Measurements from ENCODE around the gene TTLL11. TPM values are rescaled to one million over a fixed set of nuclear protein-coding genes. Genes with fewer than 3 reads are reported as not detected.

TTLL11 gene
- total RNA-seq, 4 donors from 2014 or later = 15.1 to 42.6 (median 29.1) TPM

DNA sequence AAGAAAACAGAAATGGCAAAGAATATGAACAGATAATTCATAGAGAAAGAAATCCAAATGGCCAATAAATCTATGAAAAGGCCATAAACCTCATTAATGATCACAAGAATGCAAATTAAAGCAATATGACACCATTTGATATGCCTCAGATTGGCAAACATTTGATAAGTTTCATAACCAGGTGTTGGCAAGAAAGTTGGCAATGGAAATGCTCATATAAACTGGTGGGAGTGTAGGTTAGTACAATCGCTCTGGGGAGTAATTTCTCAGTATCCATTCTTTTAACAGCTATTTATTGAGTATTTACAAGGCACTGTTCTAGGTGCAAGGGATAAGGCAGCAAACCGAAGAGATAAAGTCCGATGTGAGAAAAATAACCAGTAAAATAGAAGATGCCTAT, 154.5 kb downstream of the TTLL11 start:
- ATAC-seq = no peak
- Histone ChIP-seq H3K4me3 (no peak overlapping the region), H3K27ac (no peak overlapping the region), H3K9me3 (no peaks in the 10 kb centered on the region), H3K27me3 (no peaks in the 10 kb centered on the region), H3K36me3 (peaks cover 0 to 18% of the 10 kb centered on the region in 2 donors), H3K4me1 (no peaks in the 10 kb centered on the region)
- TF ChIP-seq EP300 (IDR thresholded peaks at IDR 0.05) = no peak
- 92 to 97% methylated on average over 3 of the region's 3 CpGs for WGBS, 2 donors (ENCODE audit: low coverage in 1 of 2)

DNA sequence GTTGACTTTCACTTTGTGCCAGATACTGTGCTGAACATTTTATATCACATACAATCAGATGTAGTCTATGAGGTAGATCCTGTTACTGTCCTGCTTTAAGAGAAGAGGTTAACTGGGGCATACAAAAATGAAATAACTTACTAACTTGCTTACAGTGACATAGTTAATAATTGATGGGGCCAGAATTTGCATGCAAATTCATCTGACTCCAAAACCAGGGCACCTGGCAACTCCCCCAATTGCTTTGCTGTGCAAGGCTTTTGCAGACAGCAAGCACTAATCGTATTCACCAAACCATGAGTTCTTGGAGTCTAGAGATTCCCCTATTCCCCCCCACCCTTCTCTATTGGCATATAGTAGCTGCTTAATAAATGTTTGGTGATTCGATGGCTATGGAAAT, 155.9 kb downstream of the TTLL11 start:
- WGBS, 2 donors (ENCODE audit: low coverage in 1 of 2) = 78 to 86% methylated on average over 1 to 2 of the region's 2 CpGs
- no peaks in the 10 kb centered on the region for H3K9me3 ChIP-seq
- ATAC-seq = no peak

DNA sequence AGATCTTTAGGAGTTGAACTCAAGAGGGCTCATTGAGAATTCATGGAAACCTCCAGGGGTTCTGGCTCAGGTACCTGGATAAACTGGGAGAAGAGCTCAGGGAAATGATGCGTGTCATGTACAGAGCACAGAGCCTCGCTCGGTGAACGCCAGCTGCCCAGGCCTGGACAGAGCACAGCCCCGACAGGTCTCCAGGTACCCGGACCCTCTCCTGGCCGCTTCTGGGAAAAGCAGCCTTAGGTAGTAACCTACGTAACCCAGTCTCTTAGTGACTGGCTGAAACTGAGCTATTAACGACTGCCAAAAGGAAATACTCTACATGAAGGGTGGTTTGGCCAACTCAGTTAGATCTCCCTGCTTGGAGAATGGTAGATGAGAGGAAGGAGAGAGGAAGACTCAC, 157.4 kb downstream of the TTLL11 start:
- ATAC-seq = no peak
- no peak overlapping the region for H3K4me3 ChIP-seq
- WGBS, 2 donors (ENCODE audit: low coverage in 1 of 2) = 82 to 100% methylated on average over 2 to 3 of the region's 9 CpGs

More for the DNA sequence above, 155.9 kb downstream of the TTLL11 start:
- TF ChIP-seq, protein P1, sequence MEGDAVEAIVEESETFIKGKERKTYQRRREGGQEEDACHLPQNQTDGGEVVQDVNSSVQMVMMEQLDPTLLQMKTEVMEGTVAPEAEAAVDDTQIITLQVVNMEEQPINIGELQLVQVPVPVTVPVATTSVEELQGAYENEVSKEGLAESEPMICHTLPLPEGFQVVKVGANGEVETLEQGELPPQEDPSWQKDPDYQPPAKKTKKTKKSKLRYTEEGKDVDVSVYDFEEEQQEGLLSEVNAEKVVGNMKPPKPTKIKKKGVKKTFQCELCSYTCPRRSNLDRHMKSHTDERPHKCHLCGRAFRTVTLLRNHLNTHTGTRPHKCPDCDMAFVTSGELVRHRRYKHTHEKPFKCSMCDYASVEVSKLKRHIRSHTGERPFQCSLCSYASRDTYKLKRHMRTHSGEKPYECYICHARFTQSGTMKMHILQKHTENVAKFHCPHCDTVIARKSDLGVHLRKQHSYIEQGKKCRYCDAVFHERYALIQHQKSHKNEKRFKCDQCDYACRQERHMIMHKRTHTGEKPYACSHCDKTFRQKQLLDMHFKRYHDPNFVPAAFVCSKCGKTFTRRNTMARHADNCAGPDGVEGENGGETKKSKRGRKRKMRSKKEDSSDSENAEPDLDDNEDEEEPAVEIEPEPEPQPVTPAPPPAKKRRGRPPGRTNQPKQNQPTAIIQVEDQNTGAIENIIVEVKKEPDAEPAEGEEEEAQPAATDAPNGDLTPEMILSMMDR (IDR thresholded peaks at IDR 0.05) = no peak
- TF ChIP-seq POLR2AphosphoS5 (IDR thresholded peaks at IDR 0.05) (no peak), POLR2A (IDR thresholded peaks at IDR 0.05) (no peak), EP300 (IDR thresholded peaks at IDR 0.05) (no peak)
- H3K4me1 ChIP-seq = no peaks in the 10 kb centered on the region
- H3K27me3 ChIP-seq = no peaks in the 10 kb centered on the region
- H3K36me3 ChIP-seq = peaks cover 0 to 10% of the 10 kb centered on the region in 2 donors
- H3K27ac ChIP-seq = no peak overlapping the region
- no peak overlapping the region for H3K4me3 ChIP-seq

DNA sequence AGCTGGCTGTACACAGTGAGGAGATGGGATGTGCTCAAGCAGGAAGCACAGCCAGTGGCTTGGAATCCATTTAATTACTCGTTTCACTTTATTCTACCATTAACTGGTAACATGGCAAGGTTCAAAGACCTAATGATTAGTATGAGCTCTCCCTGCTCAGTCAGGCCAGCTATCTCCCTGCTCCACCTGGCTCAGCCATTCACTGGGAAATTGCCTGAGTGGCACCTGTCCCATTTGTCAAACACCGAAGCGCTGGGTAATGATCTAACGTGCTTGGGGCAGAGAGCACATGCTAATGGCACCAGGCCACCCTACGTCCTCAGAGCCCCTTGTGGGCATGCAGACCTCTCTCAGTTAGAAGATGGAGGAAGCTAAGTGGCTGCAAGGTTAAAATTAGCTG, 162.2 kb downstream of the TTLL11 start:
- H3K9me3 ChIP-seq = no peaks in the 10 kb centered on the region
- H3K36me3 ChIP-seq = peaks cover 0 to 24% of the 10 kb centered on the region in 2 donors
- WGBS, 2 donors (ENCODE audit: low coverage in 1 of 2) = 69 to 83% methylated on average over 1 to 2 of the region's 5 CpGs
- H3K27me3 ChIP-seq = no peaks in the 10 kb centered on the region
- H3K4me3 ChIP-seq = no peak overlapping the region
- no peak for TF ChIP-seq EP300 (IDR thresholded peaks at IDR 0.05)
- no peak for TF ChIP-seq POLR2A (IDR thresholded peaks at IDR 0.05)
- TF ChIP-seq, protein P1 (IDR thresholded peaks at IDR 0.05) = no peak
- no peak for TF ChIP-seq POLR2AphosphoS5 (IDR thresholded peaks at IDR 0.05)
- no peak for ATAC-seq
- H3K4me1 ChIP-seq = no peaks in the 10 kb centered on the region
- H3K27ac ChIP-seq = no peak overlapping the region

More for the DNA sequence above, 157.4 kb downstream of the TTLL11 start:
- Histone ChIP-seq H3K27me3 (no peaks in the 10 kb centered on the region), H3K9me3 (no peaks in the 10 kb centered on the region), H3K36me3 (peaks cover 0 to 10% of the 10 kb centered on the region in 2 donors), H3K4me1 (no peaks in the 10 kb centered on the region), H3K27ac (no peak overlapping the region)
- TF ChIP-seq EP300 (IDR thresholded peaks at IDR 0.05) = no peak
- TF ChIP-seq, protein P1 (IDR thresholded peaks at IDR 0.05) = no peak
- TF ChIP-seq POLR2AphosphoS5 (IDR thresholded peaks at IDR 0.05) = no peak
- no peak for TF ChIP-seq POLR2A (IDR thresholded peaks at IDR 0.05)

DNA sequence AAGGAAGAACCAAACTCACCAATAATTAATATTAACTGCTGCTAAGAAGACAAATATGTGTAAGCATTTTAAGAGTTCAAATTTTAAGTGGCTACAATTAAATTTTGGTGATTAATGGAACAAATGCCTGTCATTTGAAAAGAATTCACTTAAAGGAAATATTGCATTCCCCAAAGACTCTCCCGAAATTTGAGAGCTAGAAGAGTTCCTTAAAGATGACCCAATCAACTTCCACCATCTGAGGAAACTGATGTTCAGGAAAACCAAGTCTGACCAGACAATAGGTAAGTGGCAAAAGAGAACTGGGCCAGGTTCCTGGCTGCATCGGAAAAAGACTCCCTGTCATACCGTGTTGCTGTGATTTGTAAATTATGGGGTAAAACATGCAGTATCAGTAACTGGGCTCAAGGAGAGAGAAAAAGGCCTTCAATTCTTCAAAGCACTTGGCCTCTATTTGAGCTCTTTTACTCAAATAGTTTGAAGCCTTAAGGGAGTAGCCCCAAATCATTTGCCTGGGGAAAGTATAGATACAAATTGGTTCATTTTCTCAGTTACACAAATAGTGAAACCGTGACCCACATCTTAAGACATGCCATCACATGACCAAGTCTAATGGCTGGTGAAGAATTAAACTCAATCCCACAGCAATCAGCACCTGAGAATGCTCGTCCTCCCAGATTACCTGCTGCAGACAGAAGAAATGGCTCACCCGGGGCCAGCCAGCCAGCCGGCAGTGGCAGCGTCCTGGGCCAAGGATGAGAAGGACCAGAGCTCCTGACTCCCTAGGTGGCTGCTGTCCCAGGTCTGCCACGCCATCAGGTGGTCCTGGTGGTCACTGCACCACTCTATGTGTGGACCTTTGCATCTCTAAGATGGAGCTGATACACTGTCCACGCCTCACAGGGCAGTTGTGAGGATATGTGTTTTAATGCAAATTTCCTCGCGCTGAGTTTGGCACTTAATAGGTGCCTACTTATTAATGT, 162.9 kb downstream of the TTLL11 start:
- no peak for ATAC-seq
- no peak for TF ChIP-seq EP300 (IDR thresholded peaks at IDR 0.05)
- TF ChIP-seq POLR2A (IDR thresholded peaks at IDR 0.05) = no peak
- no peak overlapping the region for H3K27ac ChIP-seq
- H3K4me1 ChIP-seq = no peaks in the 10 kb centered on the region
- H3K36me3 ChIP-seq = peaks cover 0 to 21% of the 10 kb centered on the region in 2 donors
- H3K4me3 ChIP-seq = no peak overlapping the region
- H3K9me3 ChIP-seq = no peaks in the 10 kb centered on the region
- H3K27me3 ChIP-seq = no peaks in the 10 kb centered on the region
- 80 to 84% methylated on average over 4 to 8 of the region's 12 CpGs for WGBS, 2 donors (ENCODE audit: low coverage in 1 of 2)

DNA sequence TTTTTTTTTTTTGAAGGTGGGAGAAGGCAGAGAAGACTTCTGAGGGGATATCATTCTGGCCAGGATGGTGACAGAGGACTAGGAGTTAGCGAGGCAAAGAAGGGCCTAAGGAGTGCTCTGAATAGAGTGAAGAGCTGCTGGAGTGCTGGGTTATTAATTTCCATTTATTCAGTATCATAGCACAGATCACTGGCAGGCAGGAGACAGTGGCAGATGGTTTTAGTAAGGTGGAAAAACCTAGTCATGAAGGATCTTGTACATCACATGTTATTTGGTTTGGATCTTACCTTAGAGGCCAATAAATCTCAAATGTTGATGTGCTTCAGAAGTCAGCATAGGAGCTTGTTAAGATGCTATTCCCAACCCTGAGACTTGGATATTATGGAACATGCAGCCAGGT, 165.5 kb downstream of the TTLL11 start:
- Histone ChIP-seq H3K4me1 (no peaks in the 10 kb centered on the region), H3K9me3 (no peaks in the 10 kb centered on the region), H3K36me3 (peaks cover 0 to 21% of the 10 kb centered on the region in 2 donors), H3K4me3 (no peak overlapping the region), H3K27ac (no peak overlapping the region), H3K27me3 (no peaks in the 10 kb centered on the region)
- 90 to 100% methylated on average over 1 of the region's 1 CpG for WGBS, 2 donors (ENCODE audit: low coverage in 1 of 2)
- TF ChIP-seq POLR2A (IDR thresholded peaks at IDR 0.05) = no peak
- TF ChIP-seq EP300 (IDR thresholded peaks at IDR 0.05) = no peak
- TF ChIP-seq, protein P1 (IDR thresholded peaks at IDR 0.05) = no peak
- no peak for TF ChIP-seq POLR2AphosphoS5 (IDR thresholded peaks at IDR 0.05)
- no peak for ATAC-seq

Measured in gastroesophageal sphincter (tissue), 4 donors.